Measurements from ENCODE around the gene CCDC146.
"Not testable (repeated sequence)": the region's sequence is repeated elsewhere in the genome, so short reads cannot be mapped to it uniquely, and the experiment has no call there.

GRCh38 chr7:77171073-77171472 lies 48.7 kb downstream of the CCDC146 start:
- TF ChIP-seq CTCF (IDR thresholded peaks at IDR 0.05; ENCODE audit: poor library complexity); EZH2phosphoT487 (IDR thresholded peaks at IDR 0.05; ENCODE audit: low read depth, severe bottlenecking, unreplicated experiment); EZH2 (IDR thresholded peaks at IDR 0.05; ENCODE audit: borderline replicate concordance): not testable (repeated sequence)
